Stimulated activated CD8-positive, alpha-beta memory T cell treated with anti-CD3 and anti-CD28 coated beads, Interleukin-4, amount 100 ng/mL, for 48 hours (primary cell): ENCODE results near the gene MYBBP1A.
"Not testable (repeated sequence)": the region's sequence is repeated elsewhere in the genome, so short reads cannot be mapped to it uniquely, and the experiment has no call there.

Experiments used
- DNase-seq: peaks from one replicate; pipeline ENCODE4 v3.0.0-alpha.2; 2020

MYBBP1A gene

DNA sequence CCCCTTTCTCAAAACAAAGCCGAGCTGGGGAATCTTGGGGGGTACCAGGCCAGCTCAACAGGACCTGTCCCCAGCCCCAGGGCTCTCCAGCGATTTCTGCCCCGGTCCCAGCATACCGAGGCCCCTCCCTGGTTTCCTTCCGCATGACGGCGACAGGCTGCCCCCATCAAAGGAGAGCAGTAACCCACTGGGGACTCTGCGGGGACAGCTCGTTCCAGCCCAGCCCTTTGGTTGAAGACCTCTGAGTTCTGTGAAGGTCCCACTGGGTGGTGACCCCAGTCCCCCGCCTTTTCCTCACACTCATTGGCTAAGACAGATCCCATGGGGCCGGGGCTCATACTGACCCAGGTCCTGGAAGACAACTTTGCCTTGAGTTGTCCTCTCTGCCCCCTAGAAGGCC lies 33.2 kb upstream of the MYBBP1A start:
- DNase-seq = no peak

DNA sequence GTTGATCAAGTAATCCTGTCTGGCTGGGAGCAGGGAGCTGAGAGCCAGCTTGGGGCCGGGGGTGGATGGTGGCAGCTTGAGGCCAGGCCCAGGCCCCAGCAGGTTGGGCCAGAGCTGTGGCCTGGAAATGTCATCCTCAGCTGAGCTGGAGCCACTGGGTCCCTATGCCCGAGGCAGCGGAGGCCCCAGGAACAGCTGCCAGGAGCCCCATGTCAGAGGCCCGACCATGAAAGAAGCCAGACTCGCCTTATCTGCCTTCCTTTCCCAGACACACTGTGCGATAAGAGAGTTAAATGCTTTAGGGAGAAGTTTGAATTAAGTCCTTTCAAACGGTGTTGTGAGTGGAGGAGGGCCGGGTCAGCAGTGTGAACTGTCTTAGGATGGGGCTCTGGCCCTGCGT lies 32.6 kb upstream of the MYBBP1A start:
- DNase-seq = no peak

DNA sequence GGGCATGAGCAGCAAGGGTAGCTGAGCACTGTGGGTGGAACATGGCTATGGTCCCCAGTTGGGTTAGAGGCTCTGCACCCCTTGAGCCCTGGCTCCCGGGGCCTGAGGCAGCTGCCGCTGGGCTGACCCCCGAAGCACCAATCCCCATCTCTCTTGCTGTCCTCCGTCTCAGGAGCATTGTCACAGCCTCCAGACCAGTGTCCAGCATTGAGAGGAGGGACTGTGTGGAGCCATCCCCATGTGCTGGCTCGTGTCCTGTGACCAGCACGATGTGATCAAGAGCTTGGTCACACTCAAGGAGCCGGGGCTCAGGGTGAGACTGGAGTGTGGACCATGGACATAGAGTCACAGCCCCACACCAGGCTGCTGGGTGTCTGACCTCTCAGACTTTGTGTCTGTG lies 32.0 kb upstream of the MYBBP1A start:
- no peak for DNase-seq

DNA sequence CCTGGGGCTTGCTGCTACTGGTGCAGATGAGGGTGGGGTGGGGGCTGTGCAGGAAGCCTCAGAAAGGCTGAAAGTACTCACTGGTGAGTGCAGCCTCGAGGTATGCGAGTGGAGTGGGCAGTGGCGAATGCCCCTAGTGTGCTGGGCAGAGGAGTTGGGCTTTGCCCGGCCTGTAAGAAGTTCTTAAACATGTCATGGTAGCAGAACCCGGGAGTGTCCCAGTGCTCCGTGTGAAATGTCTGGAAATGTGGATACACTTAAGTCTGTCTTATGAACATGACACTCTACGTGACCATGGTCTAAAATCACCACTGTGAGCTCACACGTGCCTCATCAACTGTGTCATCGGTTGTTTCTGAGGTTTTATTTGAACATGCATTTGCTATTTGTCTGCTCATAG lies 30.9 kb upstream of the MYBBP1A start:
- no peak for DNase-seq

DNA sequence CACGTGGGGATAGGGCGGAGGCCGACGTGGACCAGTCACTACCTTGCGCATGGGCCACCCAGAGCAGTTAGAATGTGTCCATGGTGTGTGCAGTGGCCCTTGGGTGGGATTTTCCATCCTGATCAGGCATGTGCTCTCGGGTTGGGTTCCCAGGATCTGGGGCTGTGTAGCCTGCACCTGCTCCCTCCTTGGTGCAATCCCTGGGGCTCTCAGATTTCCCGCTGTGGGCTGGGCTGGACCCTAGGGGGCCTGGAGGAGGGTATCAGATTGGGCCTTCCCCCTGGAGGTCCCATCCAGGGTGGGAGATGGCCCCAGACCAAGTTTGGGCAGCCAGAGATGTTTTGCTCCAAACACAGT lies 30.4 kb upstream of the MYBBP1A start:
- DNase-seq = no peak

DNA sequence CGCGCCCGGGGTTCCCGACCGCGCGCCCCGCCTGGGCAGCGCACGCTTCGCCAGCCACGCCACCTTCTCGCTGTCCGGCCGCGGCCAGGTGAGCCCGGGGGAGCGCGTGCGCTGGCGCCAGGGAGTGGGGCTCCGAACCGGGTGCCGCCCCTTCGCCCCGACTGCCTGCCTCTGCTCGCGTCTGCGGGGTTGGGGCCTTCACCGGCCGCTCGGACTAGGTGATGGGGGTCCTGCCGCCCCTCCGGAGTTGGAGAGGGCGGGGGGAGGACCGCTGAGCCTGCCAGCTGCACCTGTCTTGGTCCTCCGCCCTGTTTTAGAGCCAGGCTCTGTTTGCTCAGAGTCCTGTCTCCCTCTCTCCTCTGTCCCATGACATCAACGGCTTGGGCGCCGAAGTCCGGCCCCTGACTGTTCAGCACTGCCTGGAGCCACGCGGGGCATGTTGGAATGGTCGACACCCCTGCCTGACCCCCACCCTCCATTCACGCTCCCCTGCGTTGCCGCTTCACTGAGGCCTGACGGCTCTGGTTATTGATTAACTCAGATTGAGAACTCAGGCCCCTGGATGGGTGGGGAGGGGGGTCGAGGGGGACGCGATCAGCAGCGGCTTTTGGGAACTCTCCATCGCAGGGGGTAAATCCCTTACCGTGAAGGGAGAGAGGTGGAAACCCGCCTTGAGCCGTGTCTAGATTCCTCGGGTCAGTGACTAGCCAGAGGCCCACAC lies 29.9 kb upstream of the MYBBP1A start:
- DNase-seq = no peak

DNA sequence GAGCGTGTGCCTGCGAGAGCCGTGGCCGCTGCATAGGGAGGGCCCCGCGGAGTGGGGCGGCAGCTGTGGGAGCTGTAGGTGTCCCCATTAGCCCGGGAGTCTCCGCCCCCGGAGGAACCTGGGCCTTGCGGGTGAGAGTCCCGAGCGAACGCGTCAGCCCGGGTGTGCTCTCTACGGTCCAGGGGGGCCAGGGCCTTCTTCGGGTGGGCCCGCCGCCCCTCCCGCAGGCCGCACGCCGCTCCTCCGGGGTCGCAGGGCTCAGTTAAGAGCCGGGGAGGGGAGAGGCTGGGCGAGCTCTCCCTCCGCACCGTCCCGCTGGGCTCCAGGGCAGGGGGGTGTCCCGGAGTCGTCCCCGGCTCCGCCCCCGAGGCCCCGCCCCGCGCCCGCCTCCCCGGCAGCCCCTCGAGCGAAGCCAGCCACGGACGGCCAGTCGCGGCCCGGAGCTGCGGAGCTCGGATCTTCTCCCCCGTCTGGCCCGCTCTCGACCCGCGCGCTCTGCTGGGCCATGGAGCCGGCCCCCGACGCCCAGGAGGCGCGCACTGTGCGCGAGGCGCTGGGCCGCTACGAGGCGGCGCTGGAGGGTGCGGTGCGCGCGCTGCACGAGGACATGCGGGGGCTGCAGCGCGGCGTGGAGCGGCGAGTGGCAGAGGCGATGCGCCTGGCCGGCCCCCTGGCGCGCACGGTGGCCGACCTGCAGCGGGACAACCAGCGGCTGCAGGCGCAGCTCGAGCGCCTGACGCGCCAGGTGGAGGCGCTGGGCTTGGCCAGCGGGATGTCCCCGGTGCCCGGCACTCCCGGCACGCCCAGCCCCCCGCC lies 29.1 kb upstream of the MYBBP1A start, which contains the start of gene SMTNL2:
SMTNL2 (plus strand) TSS at position 429 of the 816 bp plus-strand sequence; CDS start at position 506, 77 bp downstream.
- DNase-seq = peak; percentile 40

DNA sequence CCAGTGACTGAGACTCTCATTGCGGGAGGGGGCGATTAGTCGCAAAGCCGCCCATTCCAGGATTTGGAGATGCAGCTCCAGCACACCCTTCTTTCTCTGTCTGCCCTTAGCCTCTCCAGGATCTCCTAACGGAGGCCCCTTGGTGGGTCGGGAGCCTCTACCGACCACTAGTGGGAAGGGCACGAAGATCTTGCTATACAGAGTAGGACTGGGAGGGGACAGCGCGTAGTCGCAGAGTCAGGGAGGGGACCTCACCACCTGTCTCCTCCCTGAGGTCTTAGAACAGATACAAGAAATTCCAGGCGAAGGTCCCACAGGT lies 28.6 kb upstream of the MYBBP1A start:
- DNase-seq = no peak

DNA sequence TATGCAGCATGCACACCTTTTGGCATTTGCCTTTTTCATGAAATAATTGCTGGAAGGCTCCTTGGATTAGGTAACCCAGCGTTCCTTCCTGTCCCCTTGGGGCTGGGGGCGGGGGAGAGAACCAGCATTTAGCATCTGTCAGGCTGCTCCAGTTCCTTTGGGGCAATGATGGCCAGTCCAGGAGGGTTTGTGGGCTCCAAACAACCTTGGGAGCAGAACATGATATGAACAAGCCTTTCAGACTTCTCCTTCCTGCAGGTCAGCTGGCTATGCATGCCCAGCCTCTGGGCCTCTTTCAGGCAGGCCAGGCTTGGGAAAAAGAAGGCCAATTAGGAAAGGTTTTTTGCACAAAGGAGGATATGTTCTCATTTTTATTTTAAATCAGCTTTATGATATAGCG lies 28.0 kb upstream of the MYBBP1A start:
- DNase-seq = no peak

DNA sequence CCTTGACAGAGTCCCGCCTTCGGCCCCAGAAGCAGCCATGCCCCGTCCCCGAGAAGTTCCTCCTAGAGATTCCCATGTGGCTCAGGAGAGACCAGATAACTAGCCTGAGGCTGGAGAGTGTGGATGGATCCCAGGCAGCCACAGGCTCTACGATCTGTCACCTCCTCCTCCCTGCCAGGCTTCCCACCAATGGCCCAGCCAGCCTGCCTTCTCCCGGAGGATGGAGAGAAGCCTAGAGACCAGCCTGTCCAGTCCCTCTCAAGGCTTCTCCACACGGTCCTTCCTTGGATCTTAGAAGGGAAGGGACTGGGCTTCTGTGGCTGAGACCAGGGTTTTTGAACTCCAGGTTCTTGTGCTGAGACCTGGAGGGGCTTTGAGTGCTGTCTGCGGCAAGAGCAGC lies 27.5 kb upstream of the MYBBP1A start:
- no peak for DNase-seq

DNA sequence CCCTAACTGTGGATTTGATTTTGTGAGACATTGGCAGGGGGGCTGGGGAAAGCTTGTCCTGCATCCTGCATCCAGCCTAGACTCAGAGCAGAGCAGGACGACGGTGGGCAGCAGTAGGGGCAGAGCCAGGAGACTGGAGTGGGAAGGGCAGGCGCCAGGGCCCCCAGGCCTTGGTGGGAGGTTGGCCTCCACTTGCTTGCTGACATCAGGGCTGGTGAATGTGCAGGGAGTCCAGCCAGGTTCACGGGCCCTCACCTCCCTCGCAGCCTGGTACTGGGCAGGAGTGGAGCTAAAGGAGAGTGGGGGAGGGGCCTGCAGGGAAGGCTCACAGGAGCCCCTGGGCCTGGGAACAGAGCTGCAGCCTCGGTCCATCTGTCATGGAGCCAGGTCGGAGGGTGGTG lies 26.9 kb upstream of the MYBBP1A start:
- no peak for DNase-seq

DNA sequence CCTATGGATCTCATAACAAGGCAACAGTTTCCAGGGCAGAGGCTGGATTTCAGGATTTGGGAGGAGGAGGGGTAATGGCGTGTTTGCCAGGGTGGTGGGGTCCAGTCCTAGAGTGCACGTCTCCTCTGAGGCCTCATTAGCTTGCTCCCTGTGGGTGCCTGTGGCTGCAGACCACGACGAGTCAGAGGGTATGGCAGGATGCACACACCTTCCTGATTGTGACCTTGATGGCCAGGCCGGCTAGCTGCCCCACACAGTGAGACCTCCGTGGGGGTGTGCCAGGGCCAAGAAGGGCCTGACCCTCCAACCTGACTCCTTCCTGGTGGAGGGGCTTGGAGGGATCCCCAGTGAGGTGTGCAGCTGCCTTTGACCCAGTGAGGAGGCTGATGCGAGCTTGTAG lies 25.1 kb upstream of the MYBBP1A start:
- DNase-seq = no peak

DNA sequence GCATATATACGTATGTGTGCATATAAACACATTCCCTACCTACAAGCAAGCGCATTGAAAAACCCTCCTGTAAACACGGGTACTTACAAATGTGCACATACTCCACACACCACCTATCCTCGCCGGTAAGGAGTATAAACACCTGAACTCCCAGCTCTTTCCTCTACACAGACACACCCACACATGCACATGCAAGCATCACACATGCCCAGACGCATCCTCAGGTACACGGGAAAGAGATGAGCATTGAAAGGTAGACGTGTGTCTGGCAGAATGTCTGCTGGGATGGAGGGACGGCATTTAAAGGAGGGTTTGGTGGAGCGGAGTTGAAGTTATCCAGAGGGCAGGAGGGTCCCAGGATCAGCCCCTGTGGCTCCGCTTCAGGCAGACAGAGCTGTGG lies 24.5 kb upstream of the MYBBP1A start:
- DNase-seq = no peak

DNA sequence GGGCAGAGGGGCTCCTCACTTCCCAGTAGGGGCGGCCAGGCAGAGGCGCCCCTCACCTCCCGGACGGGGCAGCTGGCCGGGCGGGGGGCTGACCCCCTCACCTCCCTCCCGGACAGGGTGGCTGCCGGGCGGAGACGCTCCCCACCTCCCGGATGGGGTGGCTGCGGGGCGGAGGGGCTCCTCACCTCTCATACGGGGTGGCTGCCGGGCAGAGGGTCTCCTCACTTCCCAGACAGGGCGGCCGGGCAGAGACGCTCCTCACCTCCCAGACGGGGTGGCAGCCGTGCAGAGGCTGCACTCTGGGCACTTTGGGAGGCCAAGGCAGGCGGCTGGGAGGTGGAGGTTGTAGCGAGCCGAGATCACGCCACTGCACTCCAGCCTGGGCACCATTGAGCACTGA lies 23.2 kb upstream of the MYBBP1A start:
- DNase-seq = not testable (repeated sequence)

DNA sequence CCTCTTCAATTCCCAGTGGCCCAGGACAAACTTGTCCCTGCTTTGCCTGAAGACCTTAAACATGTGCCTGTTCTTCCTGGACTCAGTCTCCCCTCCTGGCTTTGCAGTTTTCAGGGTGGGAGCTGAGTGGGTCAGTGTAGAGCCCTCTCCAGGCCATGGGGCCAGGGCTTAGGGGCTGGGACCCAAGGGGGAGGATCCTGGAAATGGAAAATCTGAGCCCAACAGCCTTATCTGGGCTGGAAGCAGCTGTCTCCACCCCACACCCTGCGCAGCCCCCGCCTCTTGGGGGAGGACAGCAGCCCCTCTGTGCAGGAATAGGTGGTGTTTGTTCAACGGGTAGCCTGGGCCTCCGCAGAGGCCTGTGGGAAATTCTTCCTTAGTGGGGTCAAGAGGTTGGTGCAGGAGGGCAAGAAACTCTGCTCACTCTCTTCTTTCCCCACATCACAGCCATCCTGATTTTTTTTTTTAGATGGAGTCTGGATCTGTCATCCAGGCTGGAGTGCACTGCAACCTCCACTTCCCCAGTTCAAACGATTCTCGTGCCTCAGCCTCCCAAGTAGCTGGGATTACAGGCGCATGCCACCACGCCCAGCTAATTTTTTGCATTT lies 22.3 kb upstream of the MYBBP1A start:
- no peak for DNase-seq

DNA sequence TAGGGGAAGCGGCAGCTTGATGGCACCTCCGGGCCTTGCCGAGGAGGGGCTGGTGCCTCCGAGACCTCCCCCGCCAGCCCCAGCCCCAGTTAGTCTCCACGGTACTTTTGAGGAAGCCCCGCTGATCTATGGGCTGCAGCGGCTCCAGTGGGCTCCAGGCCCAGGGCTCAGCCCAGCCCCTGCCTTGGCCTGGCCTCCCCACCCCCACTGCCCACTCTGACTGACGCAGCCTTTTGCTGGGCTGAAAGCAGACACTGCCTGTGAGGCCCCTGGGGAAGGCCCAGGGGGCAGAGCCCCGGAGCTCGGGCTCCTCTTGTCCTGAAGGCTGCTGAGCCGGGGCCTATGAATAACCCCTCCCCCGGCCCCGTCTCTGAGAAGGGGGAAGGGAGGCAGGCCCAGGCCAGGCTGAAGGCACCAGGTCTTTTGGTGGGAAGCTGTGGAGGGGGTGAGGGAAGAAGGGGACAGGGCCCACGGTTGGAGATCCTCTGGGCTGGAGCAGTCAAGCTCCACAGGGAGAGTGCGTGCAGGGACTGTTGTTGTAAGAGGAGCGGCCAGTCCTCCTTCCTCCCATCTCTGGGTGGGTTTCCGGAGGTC lies 21.6 kb upstream of the MYBBP1A start:
- DNase-seq = no peak

DNA sequence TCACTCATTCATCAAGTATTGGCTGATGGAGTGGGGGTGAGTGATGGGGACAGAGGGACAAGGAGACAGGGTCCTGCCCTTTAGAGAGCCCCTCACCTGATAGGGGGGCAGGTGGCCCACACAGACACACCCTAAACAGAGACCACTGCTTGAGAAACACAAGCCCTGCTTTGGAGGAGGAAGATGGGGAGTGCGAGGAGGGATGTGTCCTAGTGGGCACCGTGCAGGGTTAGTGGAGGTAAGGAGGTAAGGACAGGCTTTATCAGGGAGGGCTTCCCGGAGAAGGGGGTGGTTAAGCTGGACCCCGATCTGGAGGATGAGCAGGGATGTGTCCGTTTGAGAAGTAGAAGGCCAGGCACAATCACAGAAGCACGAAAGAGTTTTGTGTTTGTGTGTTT lies 21.0 kb upstream of the MYBBP1A start:
- DNase-seq = no peak

DNA sequence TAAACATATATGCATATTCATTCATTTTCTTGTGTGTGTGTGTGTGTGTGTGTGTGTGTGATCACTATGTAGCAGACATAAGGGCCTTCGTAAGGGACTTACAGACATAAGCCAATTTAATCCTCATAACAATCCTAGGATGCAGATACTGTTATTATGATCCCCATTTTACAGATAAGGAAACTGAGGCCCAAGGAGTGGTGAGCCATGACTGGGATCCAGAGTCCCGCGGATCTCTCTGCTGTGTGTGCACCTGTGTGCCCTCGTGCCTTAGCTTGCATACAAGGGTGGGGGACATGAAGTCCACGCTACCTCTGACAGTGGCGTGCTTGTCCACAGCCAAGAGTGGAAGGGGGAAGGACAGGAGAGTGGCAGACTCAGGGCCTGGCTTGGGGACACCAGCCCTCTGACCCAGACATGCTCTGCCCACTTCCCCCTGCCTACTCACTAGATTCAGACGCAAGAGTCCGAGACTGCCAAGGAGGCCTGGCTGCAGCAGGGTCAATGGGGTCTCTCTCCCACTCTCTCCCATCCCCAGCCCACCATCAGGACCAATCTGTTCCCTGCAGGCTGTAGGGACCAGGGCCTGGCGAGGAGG lies 19.4 kb upstream of the MYBBP1A start:
- DNase-seq = no peak

DNA sequence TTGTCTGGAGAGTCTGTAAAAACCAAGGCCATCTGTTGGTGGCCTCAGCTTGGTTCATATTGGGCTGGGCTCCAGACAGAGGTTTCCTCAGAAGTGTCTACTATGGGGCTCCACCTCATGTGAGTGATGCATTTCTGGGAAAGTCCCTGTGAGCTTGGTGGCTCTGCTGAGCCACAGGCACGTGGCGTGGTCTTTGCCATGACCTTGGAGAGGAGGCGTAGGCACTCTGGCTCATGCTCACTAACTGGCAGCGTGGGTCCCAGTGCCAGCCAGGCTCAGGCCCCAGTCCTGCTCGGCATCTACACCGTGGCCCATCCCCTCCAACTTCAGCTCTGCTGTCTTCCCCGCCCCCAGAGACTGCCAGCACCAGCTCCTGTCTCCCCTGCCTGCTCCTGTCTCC lies 18.5 kb upstream of the MYBBP1A start:
- peak; percentile 78 for DNase-seq

DNA sequence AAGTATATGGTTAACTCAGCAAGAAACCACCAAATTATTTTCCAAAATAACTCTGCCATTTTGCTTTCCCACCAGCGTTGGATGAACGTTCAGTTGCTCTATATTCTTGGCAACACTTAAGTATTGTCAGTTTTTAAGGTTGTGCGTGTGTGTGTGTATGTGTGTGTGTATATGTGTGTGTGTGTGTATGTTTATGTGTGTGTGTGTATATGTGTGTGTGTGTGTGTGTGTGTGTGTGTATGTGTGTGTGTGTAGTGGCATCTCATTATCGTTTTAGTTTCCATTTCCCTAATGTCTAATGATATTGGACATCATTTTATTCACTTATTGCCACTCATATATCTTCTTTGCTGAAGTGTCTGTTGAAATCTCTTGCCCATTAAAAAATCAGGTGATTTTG lies 17.9 kb upstream of the MYBBP1A start:
- no peak for DNase-seq

DNA sequence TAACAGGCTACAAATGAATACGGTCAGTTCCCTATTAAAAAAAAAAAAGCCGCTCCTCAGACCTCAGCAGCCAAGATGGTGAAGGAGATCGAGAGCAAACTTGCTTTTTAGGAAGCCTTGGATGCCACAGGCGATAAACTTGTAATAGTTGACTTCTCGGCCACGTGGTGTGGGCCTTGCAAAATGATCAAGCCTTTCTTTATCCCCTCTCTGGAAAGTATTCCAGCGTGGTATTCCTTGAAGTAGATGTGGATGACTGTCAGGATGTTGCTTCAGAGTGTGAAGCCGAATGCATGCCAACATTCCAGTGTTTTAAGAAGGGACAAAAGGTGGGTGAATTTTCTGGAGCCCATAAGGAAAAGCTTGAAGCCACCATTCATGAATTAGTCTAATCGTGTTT lies 16.9 kb upstream of the MYBBP1A start:
- DNase-seq = no peak

DNA sequence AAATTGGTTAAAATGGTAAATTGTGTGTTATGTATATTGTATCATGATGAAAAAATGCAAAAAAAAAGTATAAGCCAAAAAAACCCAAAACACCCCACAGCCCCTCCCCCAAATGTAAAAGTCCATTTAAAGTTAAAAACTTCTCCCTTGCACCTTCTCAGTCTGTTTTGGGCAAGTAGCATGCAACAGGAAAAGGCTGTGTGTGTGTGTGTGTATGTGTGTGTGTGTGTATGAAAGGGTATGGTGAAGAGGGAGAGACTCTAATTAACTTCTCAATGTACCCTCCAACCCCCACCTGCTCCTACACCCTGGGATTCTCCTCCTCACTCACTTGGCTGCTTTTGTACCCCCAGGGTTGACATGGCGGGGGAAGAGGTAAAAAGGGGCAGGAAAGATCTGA lies 14.4 kb upstream of the MYBBP1A start:
- no peak for DNase-seq

DNA sequence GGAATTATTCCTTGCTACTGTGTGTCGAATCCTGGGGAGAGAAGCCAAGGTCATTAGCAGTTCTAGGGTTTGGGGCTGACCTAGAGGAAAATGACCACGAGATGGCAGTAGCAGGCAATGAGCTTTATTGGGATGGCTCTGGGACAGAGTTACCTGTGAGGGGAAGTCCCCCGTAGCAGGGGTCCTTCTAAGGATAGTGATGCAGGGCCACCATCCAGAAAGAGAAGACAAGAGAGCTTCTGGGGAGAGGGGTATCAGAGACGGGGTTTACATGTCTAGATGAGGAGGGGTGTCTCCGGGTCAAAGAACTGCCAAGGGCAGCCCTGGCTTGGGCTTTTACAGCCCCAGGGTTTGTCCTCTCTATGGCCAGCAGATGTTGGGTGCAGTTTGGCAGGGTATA lies 11.6 kb upstream of the MYBBP1A start:
- DNase-seq = peak; percentile 76
